Measurements from ENCODE around the gene UAP1L1. TPM values are rescaled to one million over a fixed set of nuclear protein-coding genes. Genes with fewer than 3 reads are reported as not detected.
"Not testable (repeated sequence)": the region's sequence is repeated elsewhere in the genome, so short reads cannot be mapped to it uniquely, and the experiment has no call there.

The UAP1L1 gene
- total RNA-seq, 1 donor from 2014 or later: 34.2 TPM

- peaks cover 12% of the 10 kb centered on the region for H3K4me1 Mint-ChIP-seq (ENCODE audit: unreplicated experiment)
- not testable (repeated sequence) for H3K4me3 Mint-ChIP-seq (ENCODE audit: unreplicated experiment); H3K27ac Mint-ChIP-seq (ENCODE audit: unreplicated experiment); H3K27me3 Mint-ChIP-seq (ENCODE audit: unreplicated experiment); DNase-seq (ENCODE audit: extremely low spot score, unreplicated experiment); H3K36me3 Mint-ChIP-seq (ENCODE audit: unreplicated experiment); H3K9me3 Mint-ChIP-seq (ENCODE audit: unreplicated experiment)
Observed at GRCh38 chr9:137121927-137122795, 44.8 kb downstream of the UAP1L1 start.

- H3K4me3 Mint-ChIP-seq (ENCODE audit: unreplicated experiment); DNase-seq (ENCODE audit: extremely low spot score, unreplicated experiment); H3K36me3 Mint-ChIP-seq (ENCODE audit: unreplicated experiment); H3K9me3 Mint-ChIP-seq (ENCODE audit: unreplicated experiment); H3K27me3 Mint-ChIP-seq (ENCODE audit: unreplicated experiment); H3K27ac Mint-ChIP-seq (ENCODE audit: unreplicated experiment): not testable (repeated sequence)
- peaks cover 19% of the 10 kb centered on the region for H3K4me1 Mint-ChIP-seq (ENCODE audit: unreplicated experiment)
Observed at GRCh38 chr9:137122796-137123467, 45.6 kb downstream of the UAP1L1 start.

- Mint-ChIP-seq H3K36me3 (ENCODE audit: unreplicated experiment) (no peaks in the 10 kb centered on the region), H3K9me3 (ENCODE audit: unreplicated experiment) (no peaks in the 10 kb centered on the region), H3K27me3 (ENCODE audit: unreplicated experiment) (no peaks in the 10 kb centered on the region), H3K4me3 (ENCODE audit: unreplicated experiment) (no peak overlapping the region), H3K4me1 (ENCODE audit: unreplicated experiment) (peaks cover 24% of the 10 kb centered on the region), H3K27ac (ENCODE audit: unreplicated experiment) (no peak overlapping the region)
- no peak for DNase-seq (ENCODE audit: extremely low spot score, unreplicated experiment)
- TF ChIP-seq CTCF (IDR thresholded peaks at IDR 0.05): no peak
Observed at GRCh38 chr9:137123468-137123837, 46.1 kb downstream of the UAP1L1 start.

- H3K4me1 Mint-ChIP-seq (ENCODE audit: unreplicated experiment): peaks cover 29% of the 10 kb centered on the region
- H3K27ac Mint-ChIP-seq (ENCODE audit: unreplicated experiment); H3K9me3 Mint-ChIP-seq (ENCODE audit: unreplicated experiment); DNase-seq (ENCODE audit: extremely low spot score, unreplicated experiment); H3K27me3 Mint-ChIP-seq (ENCODE audit: unreplicated experiment); H3K36me3 Mint-ChIP-seq (ENCODE audit: unreplicated experiment); H3K4me3 Mint-ChIP-seq (ENCODE audit: unreplicated experiment): not testable (repeated sequence)
Observed at GRCh38 chr9:137123952-137124462, 46.7 kb downstream of the UAP1L1 start.

- H3K27ac Mint-ChIP-seq (ENCODE audit: unreplicated experiment): peak overlapping the region; percentile 20
- H3K4me3 Mint-ChIP-seq (ENCODE audit: unreplicated experiment): peak overlapping the region; percentile 15
- no peaks in the 10 kb centered on the region for H3K36me3 Mint-ChIP-seq (ENCODE audit: unreplicated experiment)
- no peaks in the 10 kb centered on the region for H3K27me3 Mint-ChIP-seq (ENCODE audit: unreplicated experiment)
- H3K4me1 Mint-ChIP-seq (ENCODE audit: unreplicated experiment): peaks cover 31% of the 10 kb centered on the region
- no peak for DNase-seq (ENCODE audit: extremely low spot score, unreplicated experiment)
- no peaks in the 10 kb centered on the region for H3K9me3 Mint-ChIP-seq (ENCODE audit: unreplicated experiment)
- TF ChIP-seq CTCF (IDR thresholded peaks at IDR 0.05): no peak
Observed at GRCh38 chr9:137126786-137127185, 49.5 kb downstream of the UAP1L1 start.

- no peak for DNase-seq (ENCODE audit: extremely low spot score, unreplicated experiment)
- Mint-ChIP-seq H3K9me3 (ENCODE audit: unreplicated experiment) (no peaks in the 10 kb centered on the region), H3K4me3 (ENCODE audit: unreplicated experiment) (peak overlapping the region; percentile 51), H3K4me1 (ENCODE audit: unreplicated experiment) (peaks cover 26% of the 10 kb centered on the region), H3K36me3 (ENCODE audit: unreplicated experiment) (no peaks in the 10 kb centered on the region), H3K27ac (ENCODE audit: unreplicated experiment) (peak overlapping the region; percentile 23), H3K27me3 (ENCODE audit: unreplicated experiment) (no peaks in the 10 kb centered on the region)
- no peak for TF ChIP-seq CTCF (IDR thresholded peaks at IDR 0.05)
Observed at GRCh38 chr9:137127301-137128157, 50.2 kb downstream of the UAP1L1 start.
